Activated naive CD8-positive, alpha-beta T cell treated with anti-CD3 and anti-CD28 coated beads, Interleukin-2, amount 10 ng/mL, durations not matched to agents 7 days and 5 days (primary cell): ENCODE measurements around the gene P2RY2. TPM values are rescaled to one million over a fixed set of nuclear protein-coding genes. Genes with fewer than 3 reads are reported as not detected.
A peak's percentile ranks its signal among the peaks of the same experiment; 100 is the strongest.

ENCODE experiments used
- ATAC-seq: fragments of 150-1000 bp; cut with Tn5 transposase; one replicate; pipeline ENCODE4 v1.10.0; 2021; ENCODE audit warnings: low read depth, moderate library complexity
- POLR2A ChIA-PET: fragments of 350-600 bp; sonication (Branson Sonifier 250); formaldehyde crosslinking; loops from one replicate; lab custom pipeline; 2021; ENCODE audit warnings: antibody characterized with exemption; lab: Charles Lee
- DNase-seq: peaks from one replicate; pipeline ENCODE4 v3.0.0; 2021
- H3K27ac Mint-ChIP-seq: one replicate; pipeline ENCODE4 v1.8.0; 2022; ENCODE audit warnings: mild to moderate bottlenecking, mixed read lengths
- H3K27me3 Mint-ChIP-seq: one replicate; pipeline ENCODE4 v1.8.0; 2022; ENCODE audit warnings: mild to moderate bottlenecking, moderate library complexity, mixed read lengths
- H3K36me3 Mint-ChIP-seq: one replicate; pipeline ENCODE4 v1.8.0; 2021; ENCODE audit warnings: mild to moderate bottlenecking, mixed read lengths
- H3K4me1 Mint-ChIP-seq: one replicate; pipeline ENCODE4 v1.8.0; 2021; ENCODE audit warnings: mixed read lengths
- H3K4me3 Mint-ChIP-seq: one replicate; pipeline ENCODE4 v1.8.0; 2022; ENCODE audit warnings: mild to moderate bottlenecking, moderate library complexity, mixed read lengths
- H3K9me3 Mint-ChIP-seq: one replicate; pipeline ENCODE4 v1.8.0; 2021; ENCODE audit warnings: mixed read lengths
- total RNA-seq, 2 experiments: library from RNA; stranded (reverse); gene quantifications; one replicate each; pipeline ENCODE4 v1.2.3, GENCODE V29; 2021

Gene P2RY2
- total RNA-seq, 2 experiments from 2014 or later = not detected

GRCh38 chr11:73177778-73178539, 40.1 kb upstream of the P2RY2 start:
- peaks cover 22% of the 10 kb centered on the region for H3K4me1 Mint-ChIP-seq
- no peaks in the 10 kb centered on the region for H3K9me3 Mint-ChIP-seq
- H3K27ac Mint-ChIP-seq = peak overlapping the region; percentile 49
- no peaks in the 10 kb centered on the region for H3K36me3 Mint-ChIP-seq
- peaks cover 30% of the 10 kb centered on the region for H3K27me3 Mint-ChIP-seq
- DNase-seq (peak; percentile 82), ATAC-seq (peak; percentile 99)
- no peak overlapping the region for H3K4me3 Mint-ChIP-seq
- POLR2A ChIA-PET = interaction anchor here (0.7 to 5.5 kb wide), 10 partner anchors 25 to 456 kb away, joined by 3 to 54 read pairs (median 3); partner anchors contain the start of gene FCHSD2

GRCh38 chr11:73178681-73179080, 39.4 kb upstream of the P2RY2 start:
- no peaks in the 10 kb centered on the region for H3K36me3 Mint-ChIP-seq
- no peak overlapping the region for H3K27ac Mint-ChIP-seq
- peak; percentile 19 for DNase-seq
- H3K4me3 Mint-ChIP-seq = no peak overlapping the region
- POLR2A ChIA-PET = interaction anchor here (1.0 to 5.5 kb wide), 5 partner anchors 36 to 456 kb away, joined by 3 to 54 read pairs (median 3); partner anchors contain the start of gene FCHSD2
- ATAC-seq = no peak
- peaks cover 21% of the 10 kb centered on the region for H3K4me1 Mint-ChIP-seq
- no peaks in the 10 kb centered on the region for H3K9me3 Mint-ChIP-seq
- H3K27me3 Mint-ChIP-seq = peaks cover 36% of the 10 kb centered on the region

- H3K4me3 Mint-ChIP-seq = no peak overlapping the region
- no peaks in the 10 kb centered on the region for H3K36me3 Mint-ChIP-seq
- POLR2A ChIA-PET = interaction anchor here (0.6 kb wide), 1 partner anchor 62 kb away, joined by 4 read pairs; no protein-coding TSS in a partner anchor
- peaks cover 9% of the 10 kb centered on the region for H3K4me1 Mint-ChIP-seq
- no peaks in the 10 kb centered on the region for H3K9me3 Mint-ChIP-seq
- peaks cover 39% of the 10 kb centered on the region for H3K27me3 Mint-ChIP-seq
- ATAC-seq = no peak
- H3K27ac Mint-ChIP-seq = no peak overlapping the region
- DNase-seq = no peak
Observed at GRCh38 chr11:73182824-73183321, 35.2 kb upstream of the P2RY2 start.

DNA sequence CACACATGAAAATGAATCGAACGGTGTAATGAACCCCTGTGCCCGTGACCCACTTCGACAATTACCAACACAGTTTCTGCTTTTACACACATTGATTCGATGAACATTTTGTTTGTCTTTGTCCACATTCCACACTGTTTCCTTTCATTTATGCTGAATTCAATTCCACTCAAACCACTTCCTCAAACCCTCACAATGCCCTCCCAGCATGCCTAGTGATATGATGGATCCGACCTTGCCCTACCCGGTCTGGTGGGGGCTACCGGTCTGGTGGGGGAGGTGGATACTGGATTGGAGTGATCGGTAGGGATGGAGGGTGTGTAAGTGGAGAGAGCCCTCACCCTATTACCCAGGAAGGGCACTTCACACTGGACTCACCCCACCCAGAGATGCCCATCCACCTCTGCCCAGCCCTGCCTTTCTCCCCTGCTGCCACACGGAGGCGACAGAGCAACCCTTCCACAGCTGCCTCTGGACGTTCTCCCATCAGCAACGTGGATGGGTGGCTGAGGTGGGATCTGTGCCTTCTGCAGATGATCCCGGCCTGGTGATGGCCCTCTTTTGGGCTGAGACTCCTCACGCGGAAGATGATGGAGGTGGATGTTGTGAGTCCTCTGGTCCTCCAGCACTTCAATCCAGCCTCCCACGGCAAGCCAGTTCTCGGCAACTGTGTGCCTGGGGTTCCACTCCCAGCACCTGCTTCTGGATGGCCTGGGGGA, 33.0 kb upstream of the P2RY2 start:
- Mint-ChIP-seq H3K36me3 (no peaks in the 10 kb centered on the region), H3K9me3 (no peaks in the 10 kb centered on the region), H3K4me3 (peak overlapping the region; percentile 59), H3K27ac (no peak overlapping the region), H3K4me1 (peaks cover 5% of the 10 kb centered on the region), H3K27me3 (peaks cover 29% of the 10 kb centered on the region)
- POLR2A ChIA-PET = interaction anchor here (0.6 kb wide), 1 partner anchor 1415 kb away, joined by 3 read pairs; no protein-coding TSS in a partner anchor
- DNase-seq (peak; percentile 71), ATAC-seq (peak; percentile 76)

- POLR2A ChIA-PET = interaction anchor here (0.6 kb wide), 1 partner anchor 1414 kb away, joined by 3 read pairs; no protein-coding TSS in a partner anchor
- peaks cover 5% of the 10 kb centered on the region for H3K4me1 Mint-ChIP-seq
- DNase-seq (no peak), ATAC-seq (no peak)
- H3K27me3 Mint-ChIP-seq = peaks cover 24% of the 10 kb centered on the region
- H3K4me3 Mint-ChIP-seq = no peak overlapping the region
- H3K36me3 Mint-ChIP-seq = no peaks in the 10 kb centered on the region
- no peak overlapping the region for H3K27ac Mint-ChIP-seq
- no peaks in the 10 kb centered on the region for H3K9me3 Mint-ChIP-seq
Observed at GRCh38 chr11:73185680-73186293, 32.3 kb upstream of the P2RY2 start.

DNA sequence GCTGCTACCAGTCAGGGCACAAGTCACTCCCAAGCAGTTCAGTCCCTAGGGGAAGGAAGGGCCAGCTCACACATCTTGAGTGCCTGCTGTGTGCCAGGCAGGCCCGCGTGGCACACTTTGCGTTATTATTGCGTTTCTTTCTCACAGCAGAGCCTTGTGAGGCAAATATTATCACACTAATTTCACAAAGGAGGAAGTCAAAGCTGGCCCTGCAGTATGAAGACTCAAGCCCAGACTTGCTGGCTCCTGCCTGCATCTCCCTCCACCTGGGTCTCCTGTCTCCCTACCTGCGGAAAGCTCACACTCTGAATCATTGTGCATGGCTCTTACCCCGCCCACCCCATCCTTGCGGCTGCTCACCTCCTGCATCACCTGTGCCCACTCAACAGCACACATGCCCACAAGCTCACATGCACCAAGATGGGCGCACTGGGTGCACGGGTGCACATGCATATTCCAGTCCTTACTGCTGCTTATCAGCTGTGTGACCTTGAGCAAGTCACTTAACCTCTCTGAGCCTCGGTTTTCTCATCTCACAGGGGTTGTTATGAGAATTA, 31.7 kb upstream of the P2RY2 start:
- H3K27ac Mint-ChIP-seq = no peak overlapping the region
- H3K9me3 Mint-ChIP-seq = no peaks in the 10 kb centered on the region
- POLR2A ChIA-PET = no interaction called here
- ATAC-seq = no peak
- H3K4me1 Mint-ChIP-seq = peaks cover 5% of the 10 kb centered on the region
- no peaks in the 10 kb centered on the region for H3K36me3 Mint-ChIP-seq
- H3K27me3 Mint-ChIP-seq = peaks cover 21% of the 10 kb centered on the region
- H3K4me3 Mint-ChIP-seq = no peak overlapping the region
- peak; percentile 24 for DNase-seq

- H3K36me3 Mint-ChIP-seq = no peaks in the 10 kb centered on the region
- no peak overlapping the region for H3K4me3 Mint-ChIP-seq
- ATAC-seq = no peak
- H3K27me3 Mint-ChIP-seq = peaks cover 17% of the 10 kb centered on the region
- no peaks in the 10 kb centered on the region for H3K9me3 Mint-ChIP-seq
- H3K27ac Mint-ChIP-seq = no peak overlapping the region
- peak; percentile 19 for DNase-seq
- POLR2A ChIA-PET = no interaction called here
- peaks cover 5% of the 10 kb centered on the region for H3K4me1 Mint-ChIP-seq
Observed at GRCh38 chr11:73186886-73187285, 31.2 kb upstream of the P2RY2 start.

GRCh38 chr11:73187854-73188253, 30.2 kb upstream of the P2RY2 start:
- Mint-ChIP-seq H3K9me3 (no peaks in the 10 kb centered on the region), H3K4me1 (peaks cover 5% of the 10 kb centered on the region), H3K27me3 (peaks cover 10% of the 10 kb centered on the region), H3K36me3 (no peaks in the 10 kb centered on the region), H3K4me3 (no peak overlapping the region), H3K27ac (no peak overlapping the region)
- DNase-seq (no peak), ATAC-seq (no peak)
- POLR2A ChIA-PET = no interaction called here

- no peak overlapping the region for H3K27ac Mint-ChIP-seq
- no peaks in the 10 kb centered on the region for H3K36me3 Mint-ChIP-seq
- POLR2A ChIA-PET = no interaction called here
Observed at GRCh38 chr11:73188301-73188700, 29.8 kb upstream of the P2RY2 start.

DNA sequence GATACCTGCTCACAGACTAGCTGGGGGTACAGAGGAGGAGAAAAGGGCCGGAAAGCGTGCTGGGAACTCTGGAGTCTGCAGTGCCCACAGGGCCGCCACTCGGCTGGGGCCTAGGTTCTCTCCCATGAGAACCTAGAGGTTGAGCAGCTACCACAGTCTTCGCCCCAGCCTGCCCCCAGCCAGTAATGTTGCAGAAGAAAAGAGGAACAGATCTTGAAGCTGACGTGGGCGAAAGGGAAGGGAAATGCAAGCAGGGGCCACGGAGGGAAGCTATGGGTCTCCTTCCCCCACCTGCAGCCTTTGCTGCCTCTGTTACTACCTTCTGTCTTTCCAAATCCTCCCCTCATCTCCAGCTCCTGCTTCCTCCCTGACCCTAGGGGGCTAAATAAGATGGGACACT, 28.8 kb upstream of the P2RY2 start:
- Mint-ChIP-seq H3K4me1 (peaks cover 5% of the 10 kb centered on the region), H3K27me3 (peaks cover 8% of the 10 kb centered on the region), H3K9me3 (no peaks in the 10 kb centered on the region), H3K4me3 (no peak overlapping the region), H3K36me3 (no peaks in the 10 kb centered on the region), H3K27ac (no peak overlapping the region)
- DNase-seq (peak; percentile 22), ATAC-seq (no peak)
- POLR2A ChIA-PET = no interaction called here

More at GRCh38 chr11:73188301-73188700, 29.8 kb upstream of the P2RY2 start:
- peaks cover 5% of the 10 kb centered on the region for H3K4me1 Mint-ChIP-seq
- H3K4me3 Mint-ChIP-seq = no peak overlapping the region
- ATAC-seq = no peak
- DNase-seq = no peak
- peaks cover 5% of the 10 kb centered on the region for H3K27me3 Mint-ChIP-seq
- no peaks in the 10 kb centered on the region for H3K9me3 Mint-ChIP-seq

GRCh38 chr11:73189723-73190556, 28.1 kb upstream of the P2RY2 start:
- Mint-ChIP-seq H3K27me3 (peaks cover 6% of the 10 kb centered on the region), H3K4me1 (peaks cover 4% of the 10 kb centered on the region), H3K27ac (no peak overlapping the region), H3K4me3 (no peak overlapping the region), H3K9me3 (no peaks in the 10 kb centered on the region), H3K36me3 (no peaks in the 10 kb centered on the region)
- DNase-seq = peak; percentile 17
- POLR2A ChIA-PET = no interaction called here
- ATAC-seq = no peak

GRCh38 chr11:73190557-73190885, 27.6 kb upstream of the P2RY2 start:
- no peak for DNase-seq
- POLR2A ChIA-PET = no interaction called here
- H3K27me3 Mint-ChIP-seq = peaks cover 5% of the 10 kb centered on the region
- H3K9me3 Mint-ChIP-seq = no peaks in the 10 kb centered on the region
- no peaks in the 10 kb centered on the region for H3K36me3 Mint-ChIP-seq
- ATAC-seq = no peak
- no peaks in the 10 kb centered on the region for H3K4me1 Mint-ChIP-seq
- no peak overlapping the region for H3K27ac Mint-ChIP-seq
- H3K4me3 Mint-ChIP-seq = no peak overlapping the region
